HS-5 (cell line): ENCODE data around the gene SNX22.
"Not testable (repeated sequence)": the region's sequence is repeated elsewhere in the genome, so short reads cannot be mapped to it uniquely, and the experiment has no call there.

Experiments
- DNase-seq: peaks from one replicate; pipeline ENCODE4 v3.0.0-alpha.2; 2012; ENCODE audit warnings: low read depth

SNX22 gene

DNA sequence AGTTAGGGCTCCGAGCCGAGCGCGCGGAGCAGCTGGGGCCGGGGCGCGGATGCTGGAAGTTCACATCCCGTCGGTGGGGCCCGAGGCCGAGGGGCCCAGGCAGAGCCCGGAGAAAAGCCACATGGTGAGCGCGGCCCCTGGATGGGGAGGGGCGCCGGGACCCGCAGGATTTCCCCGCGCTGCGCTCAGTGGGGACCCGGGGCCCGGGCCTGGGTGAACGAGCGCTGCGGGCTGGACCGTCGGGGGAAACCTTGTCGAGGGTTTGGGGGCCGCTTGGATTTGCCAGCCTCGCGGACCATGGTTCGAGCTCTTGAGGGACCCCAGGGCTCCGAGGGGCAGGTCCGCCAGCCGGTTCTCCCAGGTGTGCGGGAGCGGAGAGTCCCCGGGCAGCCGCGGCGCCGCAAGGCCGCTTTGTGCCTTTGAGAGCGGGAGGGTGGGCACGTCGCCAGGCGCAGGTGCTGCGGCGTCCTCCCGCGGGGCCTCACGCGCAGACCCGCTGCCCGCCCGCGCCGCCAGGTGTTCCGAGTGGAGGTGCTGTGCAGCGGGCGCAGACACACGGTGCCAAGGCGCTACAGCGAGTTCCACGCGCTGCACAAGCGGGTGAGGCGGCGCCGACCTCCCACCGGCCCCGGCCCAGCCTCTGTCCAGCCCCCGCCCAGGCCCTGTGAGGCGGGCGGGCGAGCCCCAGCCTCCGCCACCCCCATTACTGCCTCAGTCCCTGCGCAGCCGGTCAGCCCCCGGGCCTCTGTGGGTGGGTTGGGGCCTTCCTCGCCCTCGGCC is at the start of gene SNX22:
SNX22 (plus strand) TSS at position 5 of the 780 bp plus-strand sequence; CDS start at position 50, 45 bp downstream.
- no peak for DNase-seq

DNA sequence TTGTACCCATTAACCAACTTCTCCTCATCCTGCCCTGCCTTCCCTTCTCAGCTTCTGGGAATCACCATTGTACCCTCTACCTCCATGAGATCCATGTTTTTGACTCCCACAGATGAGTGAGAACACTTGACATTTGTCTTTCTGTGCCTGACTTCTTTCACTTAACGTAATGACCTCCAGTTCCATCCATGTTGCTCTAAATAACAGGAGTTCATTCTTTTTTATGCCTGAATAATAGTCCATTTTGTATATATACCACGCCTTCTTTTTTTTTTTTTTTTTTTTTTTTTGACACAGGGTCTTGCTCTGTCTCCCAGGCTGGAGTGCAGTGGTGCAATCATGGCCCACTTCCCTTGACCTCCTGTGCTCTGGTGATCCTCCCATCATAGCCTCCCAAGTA is 49.0 kb upstream of the SNX22 start:
- DNase-seq, result no peak

DNA sequence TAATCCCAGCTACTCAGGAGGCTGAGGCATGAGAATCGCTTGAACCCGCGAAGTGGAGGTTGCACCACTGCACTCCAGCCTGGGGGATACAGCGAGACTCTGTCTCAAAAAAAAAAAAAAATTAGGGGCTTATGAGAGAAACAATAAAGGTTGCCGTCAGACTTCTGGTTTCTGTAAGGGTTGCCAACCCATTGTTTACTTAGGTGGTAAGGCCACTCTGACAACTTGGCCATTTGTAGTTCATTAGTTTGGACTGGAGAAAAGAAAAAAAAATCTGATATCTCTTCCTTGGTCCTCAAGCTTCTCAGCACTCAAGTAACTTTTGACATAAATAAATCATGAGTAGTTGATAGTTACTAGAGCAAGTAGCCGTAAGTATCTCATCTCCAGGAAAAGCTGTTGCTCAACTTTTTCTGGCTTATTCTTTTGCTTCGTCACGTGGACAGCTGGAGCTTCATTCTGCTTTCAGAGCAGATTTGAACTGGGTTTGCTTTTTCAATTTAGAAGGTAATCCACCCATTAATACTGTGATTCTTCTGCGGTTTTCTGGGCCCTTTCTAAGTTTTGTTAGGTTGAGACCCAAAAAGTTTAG is 46.3 kb upstream of the SNX22 start:
- DNase-seq, result no peak

DNA sequence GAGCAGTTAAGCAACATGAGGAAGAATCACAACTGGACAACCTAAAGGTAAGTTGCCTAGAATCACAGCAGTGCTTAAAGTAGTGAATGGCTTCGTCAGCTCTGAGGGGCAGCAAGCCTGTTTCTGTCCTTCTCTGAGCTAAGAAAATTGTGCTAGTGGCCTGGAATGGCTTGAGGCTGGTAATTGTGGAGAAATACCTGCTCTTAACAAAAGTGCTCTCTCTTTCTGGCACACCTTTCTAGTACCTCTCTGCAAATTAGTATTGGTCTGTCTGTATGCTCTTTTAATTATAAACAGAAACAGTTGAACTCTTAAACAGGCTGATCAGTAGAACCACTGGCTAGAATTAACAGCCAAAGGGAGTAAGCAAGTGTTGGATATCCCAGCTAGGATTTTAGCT is 44.2 kb upstream of the SNX22 start:
- DNase-seq, result no peak

DNA sequence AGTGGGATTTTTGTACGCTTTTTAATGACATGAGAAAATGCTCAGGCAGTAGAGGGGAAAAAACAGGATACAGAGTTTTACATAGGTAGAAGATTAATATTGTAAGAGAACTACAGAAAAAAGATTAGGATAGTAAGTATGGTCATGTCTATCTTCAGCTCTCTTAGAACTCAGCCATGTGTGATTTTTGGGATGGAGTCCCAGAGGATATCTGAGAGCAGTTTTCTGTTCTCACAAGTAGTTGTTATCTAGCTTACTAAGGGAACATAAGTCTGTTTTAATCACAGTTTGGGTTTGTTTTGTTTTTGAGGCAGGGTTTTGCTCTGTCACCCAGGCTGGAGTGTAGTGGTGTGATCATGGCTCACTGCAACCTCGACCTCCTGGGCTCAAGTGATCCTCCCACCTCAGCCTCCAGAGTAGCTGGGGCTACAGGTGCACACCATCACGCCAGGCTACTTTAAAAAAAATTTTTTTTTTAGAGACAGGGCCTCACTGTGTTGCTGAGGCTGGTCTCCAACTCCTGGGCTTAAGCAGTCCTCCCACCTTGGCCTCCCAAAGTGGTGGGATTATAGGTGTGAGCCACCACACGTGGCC is 41.3 kb upstream of the SNX22 start:
- DNase-seq, result not testable (repeated sequence)

DNA sequence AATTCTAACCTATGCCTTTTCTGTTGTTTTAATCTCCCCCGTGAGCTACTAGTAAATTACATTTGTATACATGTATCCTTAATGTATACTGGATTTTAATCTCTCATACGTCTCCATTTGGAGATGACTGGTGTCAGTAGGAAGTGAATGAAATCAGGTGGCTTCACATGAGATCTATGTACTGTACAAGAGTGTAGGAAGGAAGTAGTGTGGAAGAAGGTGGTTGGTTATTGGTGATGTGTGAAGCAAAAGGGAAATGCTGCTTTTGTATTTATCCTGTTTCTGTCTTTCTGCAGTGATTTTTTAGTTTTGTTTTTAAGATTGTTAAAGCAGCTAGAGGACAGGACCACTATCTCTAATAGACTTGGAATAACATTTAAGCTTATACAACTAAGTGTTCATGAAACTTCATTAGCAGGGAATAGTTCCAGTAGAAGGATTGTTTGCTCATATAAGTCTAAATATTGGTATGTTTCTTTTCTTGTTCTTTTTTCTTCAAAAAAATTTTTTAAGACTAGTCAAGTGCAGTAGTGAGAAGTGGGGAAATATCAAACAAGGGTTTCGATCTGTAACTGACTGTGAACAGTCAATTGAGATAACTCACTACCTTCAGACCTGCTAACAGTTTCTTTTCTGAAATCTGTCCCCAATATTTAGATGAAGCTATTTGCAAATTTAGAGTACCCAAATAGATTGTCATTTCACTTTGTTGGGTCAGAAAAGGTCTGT is 40.4 kb upstream of the SNX22 start:
- no peak for DNase-seq

DNA sequence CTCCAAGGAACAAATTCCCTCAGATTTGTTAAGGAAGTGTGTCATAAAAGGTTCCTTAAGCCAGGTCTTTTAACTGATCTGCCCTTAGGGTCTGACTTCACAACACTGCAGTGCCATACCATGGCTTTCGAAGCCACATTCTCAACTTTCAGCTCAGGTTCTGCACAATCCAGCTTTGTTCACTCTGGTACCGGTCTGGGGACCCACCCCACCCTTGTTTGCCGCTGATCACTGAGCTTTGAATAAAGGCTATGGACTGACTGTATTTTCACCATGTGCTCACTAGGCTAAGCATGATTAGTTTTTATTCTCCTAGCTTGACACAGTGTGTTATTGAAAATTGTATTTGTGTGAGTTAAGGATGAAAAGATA is 39.9 kb upstream of the SNX22 start:
- no peak for DNase-seq

DNA sequence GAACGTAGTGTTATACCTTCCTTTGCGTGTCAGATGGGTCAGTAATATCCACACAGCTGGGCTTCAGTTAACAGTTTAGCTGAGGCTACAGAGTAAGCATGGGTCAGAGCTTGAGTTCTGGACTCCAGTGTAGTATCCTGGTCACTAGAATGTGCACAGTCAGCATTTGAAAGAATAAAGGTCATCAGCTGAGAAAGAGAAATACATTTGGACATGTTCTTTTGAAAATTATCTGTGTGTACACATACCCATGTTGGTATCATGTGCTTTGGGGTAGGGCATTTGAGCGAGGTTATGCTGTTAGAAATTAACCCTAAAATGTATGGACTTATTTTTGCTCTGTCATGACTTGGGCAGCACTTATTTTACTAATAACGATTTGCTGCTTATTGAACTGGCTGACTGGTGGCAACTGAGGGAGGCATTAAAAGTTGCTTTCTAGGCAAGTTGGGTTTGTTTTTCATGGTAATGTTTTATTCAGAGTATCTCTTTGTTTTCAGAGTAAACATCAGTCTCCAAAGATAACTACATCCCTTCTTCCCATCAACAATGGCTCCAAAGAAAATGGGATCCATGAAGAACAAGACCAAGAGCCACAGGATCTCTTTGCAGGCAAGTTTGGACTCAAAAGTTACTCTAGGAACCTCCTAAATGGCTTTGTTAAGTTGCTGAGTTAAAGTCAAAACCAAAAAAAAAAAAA is 39.3 kb upstream of the SNX22 start:
- no peak for DNase-seq

DNA sequence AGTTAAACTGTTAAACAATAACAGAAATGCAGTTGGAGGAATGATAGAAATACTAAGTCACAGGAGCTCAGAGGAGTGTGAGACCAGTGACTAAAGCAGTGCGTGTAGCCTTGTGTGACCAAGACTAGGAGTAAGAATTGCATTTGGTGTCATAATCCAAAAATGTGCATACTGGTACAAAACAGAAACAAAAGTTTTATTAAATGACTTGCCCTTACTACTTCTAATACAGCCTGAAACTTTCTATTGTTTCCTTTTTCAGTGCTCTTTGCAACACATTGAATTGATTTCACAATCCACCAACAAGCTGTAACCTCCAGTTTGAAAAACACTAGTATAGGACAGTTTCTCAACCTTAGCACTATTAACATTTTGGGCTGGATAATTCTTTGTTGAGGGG is 38.6 kb upstream of the SNX22 start:
- no peak for DNase-seq

DNA sequence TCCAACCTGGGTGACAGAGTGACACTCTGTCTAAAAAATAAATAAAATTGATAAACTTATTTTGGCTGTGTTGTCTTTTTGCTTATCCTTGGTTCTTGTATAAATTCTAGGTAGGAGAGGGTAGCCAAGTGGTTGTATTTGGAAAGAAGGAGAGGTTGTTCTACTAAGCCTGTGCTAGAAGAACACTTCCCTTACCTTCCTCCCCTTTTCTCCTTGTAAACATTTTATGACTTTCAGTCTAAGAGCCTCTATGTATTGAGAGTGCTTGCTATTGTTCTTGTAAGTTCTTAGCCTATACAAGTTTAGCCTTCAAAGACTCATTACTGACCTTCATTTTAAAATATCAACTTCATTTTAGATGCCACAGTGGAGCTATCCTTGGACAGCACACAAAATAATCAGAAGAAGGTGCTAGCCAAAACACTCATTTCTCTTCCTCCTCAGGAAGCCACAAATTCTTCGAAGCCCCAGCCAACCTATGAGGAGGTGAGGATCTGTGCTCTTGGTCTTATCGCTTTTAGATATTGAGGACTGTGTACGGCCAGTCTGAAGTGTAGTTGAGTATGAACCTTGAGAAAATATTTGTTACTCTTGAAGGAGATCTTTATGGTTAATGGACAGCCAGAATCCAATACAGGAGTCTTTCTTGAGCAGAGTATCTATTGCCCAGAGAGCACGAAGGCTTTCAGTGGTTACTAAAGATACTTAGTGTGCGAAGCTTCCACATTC is 33.6 kb upstream of the SNX22 start:
- no peak for DNase-seq

DNA sequence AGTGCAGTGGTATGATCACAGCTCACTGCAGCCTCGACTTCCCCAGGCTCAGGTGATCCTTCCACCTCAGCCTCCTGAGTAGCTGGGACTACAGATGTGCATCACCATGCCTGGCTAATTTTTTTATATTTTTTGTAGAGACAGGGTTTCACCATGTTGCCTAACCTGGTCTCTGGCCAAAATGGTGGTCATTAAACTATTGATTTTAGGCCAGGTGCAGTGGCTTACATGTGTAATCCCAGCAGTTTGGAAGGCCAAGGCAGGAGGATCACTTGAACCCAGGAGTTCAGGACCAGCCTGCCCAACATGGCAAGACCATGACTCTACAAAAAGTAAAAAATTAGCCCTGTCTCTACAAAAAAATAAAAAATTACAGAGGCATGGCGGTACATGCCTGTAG is 31.2 kb upstream of the SNX22 start:
- not testable (repeated sequence) for DNase-seq

DNA sequence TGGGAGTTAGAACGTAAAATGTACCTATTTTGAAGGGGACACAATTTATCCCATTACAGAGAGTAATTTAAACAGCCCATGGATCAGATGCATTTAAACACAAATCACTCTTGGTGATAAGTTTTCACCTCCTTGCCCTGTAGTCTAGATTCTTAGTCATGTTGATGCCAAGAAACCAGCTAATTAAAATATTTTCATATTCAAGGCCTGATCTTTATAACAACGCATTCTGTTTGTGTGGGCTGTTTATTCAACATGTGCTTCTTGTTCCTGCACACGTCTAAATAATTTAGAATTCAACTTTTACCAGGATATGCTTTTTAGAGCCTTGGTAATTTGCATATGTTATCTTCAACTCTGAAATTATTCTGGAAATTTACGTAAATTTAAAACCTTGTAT is 29.9 kb upstream of the SNX22 start:
- no peak for DNase-seq

DNA sequence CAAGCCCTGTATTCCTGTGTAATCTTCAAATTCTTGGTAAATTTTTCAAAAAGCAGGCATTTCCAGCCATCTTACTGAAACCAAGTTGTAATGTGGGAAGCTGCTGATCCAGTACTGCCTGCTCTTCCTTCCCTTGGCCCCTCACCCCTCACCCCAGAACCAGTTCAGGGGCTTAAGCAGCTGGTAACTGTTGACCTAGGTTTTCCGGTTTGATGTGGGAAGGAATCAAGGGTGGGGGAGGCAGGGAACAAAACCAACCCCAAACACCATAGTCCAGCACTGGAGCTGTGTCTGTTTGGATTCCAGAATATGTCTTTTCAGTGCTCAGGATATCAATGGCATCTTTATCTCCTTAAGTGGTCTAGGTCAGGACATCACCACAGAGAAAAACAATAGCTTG is 29.1 kb upstream of the SNX22 start:
- no peak for DNase-seq

DNA sequence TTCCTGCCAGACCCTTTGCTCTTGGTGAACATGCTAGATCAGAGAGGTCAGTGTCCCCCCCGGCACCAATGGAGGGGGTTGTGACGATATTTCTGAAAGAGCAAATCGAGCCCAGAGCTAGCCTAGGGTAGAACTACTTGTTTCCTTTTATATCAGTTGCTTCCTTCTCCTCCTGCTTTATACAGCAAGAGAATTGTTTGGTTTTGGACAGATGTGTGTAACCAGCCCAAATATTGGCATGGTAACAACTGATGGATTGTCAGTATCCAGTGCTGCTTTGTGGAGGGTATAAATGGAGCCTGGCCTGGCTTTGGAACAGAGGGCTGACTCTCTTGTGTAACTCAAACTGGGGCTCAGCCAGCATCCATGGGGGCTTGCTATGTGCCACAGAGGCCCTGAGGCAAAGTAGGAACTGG is 28.6 kb upstream of the SNX22 start:
- DNase-seq, result no peak

DNA sequence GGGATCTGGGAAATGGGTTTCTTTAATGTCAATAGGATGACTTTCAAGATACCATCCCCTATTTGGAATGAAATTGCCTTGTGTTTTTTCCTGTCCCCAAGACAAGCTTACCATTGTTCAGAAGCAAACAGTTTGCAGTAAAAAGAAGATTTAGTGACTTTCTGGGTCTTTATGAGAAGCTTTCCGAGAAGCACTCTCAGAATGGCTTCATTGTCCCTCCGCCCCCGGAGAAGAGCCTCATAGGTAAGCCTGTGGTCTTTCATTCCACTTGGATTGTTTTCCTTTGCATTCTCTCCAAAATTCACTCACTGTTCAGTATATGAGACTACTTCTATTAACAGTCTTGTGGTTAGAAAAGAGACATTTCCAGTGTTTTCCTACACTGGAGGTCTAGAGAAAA is 25.6 kb upstream of the SNX22 start:
- no peak for DNase-seq

DNA sequence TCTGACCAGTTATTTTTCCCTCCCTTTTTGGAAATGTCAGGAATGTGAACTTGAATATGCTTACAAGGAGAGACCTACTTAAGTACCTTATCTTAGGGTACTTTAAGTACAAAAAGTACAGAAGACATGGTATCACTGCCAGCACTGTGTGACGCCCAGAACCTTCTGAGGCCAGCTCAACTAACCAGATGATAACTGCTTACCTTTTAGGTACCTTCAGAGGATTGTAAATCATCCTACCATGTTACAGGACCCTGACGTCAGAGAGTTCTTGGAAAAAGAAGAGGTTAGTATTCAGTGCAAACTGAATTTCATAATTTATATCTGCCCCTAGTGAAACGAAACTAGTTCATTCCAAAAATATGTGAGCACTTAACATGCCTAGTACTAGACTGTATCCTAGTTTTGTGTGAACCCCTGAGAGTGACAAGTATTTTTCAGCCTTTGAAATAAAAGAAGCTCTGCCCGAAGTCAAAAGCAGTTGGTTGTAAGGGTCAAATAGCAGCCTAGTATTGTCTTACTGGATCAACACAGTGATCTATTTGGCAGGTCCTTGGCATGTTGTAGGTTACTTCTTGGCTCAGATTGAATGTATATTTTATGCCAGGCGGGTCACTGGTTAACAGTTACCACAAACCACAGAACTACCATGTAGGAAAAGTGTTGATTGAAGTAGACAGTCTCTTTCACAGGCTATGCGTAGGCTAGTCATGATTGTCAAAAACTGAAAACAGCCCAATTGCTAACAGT is 23.8 kb upstream of the SNX22 start:
- DNase-seq, result no peak

DNA sequence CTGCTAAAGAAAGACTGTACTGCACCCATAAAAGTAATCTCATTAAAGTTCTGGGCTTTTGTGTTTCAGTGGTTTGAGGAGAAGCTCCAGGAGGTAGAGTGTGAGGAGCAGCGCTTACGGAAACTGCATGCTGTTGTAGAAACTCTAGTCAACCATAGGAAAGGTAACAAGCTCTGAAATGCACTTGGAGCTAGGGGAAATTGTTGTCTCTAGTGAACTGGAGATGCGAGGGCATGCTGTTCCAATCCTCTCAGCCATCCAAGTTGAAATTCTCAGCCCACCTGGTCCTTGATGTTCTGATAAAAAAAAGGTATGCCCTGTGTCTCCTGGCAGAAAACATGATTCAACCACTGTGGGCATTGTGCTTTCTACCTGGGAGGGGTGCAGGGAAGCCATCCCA is 21.4 kb upstream of the SNX22 start:
- DNase-seq, result no peak

DNA sequence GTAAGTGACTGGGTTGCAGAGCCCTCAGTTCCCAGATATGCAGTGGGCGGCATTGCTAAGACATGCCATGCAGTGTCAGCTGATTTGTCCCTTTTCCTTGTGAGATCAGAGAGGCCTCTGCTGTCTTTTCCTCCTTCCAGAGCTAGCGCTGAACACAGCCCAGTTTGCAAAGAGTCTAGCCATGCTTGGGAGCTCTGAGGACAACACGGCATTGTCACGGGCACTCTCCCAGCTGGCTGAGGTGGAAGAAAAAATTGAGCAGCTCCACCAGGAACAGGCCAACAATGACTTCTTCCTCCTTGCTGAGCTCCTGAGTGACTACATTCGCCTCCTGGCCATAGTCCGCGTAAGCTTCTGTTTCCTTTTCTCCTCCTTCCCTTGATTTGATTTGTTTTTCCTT is 20.0 kb upstream of the SNX22 start:
- no peak for DNase-seq

DNA sequence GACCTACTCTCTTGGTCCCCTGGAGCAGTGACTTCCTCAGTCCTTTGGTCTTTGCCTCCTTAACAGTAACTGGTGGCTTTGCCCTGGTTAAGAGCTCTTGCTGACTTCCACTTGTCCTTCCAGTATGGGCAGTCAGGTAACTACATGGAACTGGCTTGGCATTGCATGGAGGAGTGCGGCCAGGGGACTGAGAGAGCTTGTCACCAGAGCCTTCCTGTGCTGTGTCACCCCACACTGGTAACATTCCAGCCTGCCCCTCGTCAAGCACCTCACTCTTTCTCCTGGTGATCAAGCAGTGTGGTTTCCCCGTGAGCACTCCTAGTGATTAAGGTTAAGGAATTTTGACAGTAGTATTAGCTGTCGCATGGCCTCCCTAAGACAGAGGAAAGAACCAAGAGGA is 19.3 kb upstream of the SNX22 start:
- no peak for DNase-seq

DNA sequence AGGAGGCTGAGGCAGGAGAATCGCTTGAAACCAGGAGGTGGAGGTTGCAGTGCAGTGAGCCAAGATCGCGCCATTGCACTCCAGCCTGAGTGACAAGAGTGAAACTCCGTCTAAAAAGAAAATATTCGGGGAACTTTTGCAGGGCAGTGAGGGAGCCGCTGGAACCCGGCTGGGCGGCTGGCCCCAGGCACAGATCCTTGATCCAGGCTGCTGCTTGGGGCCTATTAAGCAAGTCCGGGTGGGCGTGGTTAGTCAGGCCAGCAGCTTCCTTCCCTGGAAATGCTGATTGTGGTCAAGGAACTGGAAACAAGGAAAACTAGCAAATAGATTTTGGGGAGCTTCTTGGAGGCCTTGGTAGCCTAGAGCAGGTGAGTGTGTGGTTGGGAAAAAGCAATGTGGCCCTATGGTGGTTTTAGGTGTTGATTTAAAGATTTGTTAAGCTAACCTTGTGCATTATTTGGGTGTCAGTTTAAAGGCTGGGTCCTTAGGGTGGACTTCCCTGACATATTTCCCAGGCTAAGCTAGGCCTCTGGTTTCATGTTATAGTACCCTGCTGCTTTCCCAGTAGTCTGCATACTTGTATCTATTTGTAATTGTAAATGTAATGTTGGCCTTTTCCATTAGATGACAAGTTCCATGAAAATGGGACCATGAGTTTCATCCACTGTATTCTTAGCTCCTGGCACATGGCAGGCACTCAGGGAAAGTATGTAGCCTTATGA is 17.7 kb upstream of the SNX22 start:
- no peak for DNase-seq
